GM21717 (cell line): ENCODE results near the gene UNC5B.

Source experiments
- ATAC-seq: cut with Tn5 transposase; IDR thresholded peaks from one replicate; pipeline ENCODE4 v1.9.1; 2021; ENCODE audit warnings: mild to moderate bottlenecking, moderate library complexity; ENCODE audit not compliant: unreplicated experiment

The UNC5B gene

DNA sequence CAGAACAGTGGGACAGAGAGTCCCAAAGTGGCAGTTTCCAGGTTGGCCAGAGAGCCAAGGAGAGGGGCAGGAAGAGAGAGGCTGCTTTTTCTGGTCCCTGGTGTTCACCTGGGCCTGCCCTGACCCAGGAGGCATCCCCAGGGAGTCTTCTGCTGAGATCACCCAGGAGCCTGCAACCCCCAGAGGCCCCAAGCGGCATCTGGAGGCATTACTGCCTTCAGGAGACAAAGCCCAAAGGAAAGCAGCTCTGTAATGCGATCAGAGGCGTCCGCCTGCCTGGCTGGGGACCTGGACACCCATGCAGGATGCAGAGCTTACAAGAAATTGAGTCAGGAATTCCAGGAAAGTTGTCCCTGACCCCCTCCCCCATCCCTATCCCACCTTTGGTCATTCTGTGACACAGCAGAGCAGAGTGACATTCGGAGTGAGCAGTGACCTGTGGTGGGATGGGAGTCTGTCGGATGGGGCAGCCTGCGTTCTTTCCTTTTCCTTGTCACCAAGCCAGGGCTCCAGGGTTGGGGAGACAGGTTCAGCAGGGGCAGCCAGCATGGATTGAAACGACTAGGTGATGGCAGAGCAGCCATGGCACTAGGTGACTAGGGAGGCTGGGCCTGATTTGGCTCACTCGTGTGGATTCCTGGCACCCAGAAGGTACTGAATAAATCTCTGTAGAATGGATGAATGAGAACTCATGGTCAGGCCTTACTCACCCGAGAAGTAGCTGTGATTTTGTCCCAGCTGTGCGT lies 10.4 kb downstream of the UNC5B start:
- no peak for ATAC-seq

DNA sequence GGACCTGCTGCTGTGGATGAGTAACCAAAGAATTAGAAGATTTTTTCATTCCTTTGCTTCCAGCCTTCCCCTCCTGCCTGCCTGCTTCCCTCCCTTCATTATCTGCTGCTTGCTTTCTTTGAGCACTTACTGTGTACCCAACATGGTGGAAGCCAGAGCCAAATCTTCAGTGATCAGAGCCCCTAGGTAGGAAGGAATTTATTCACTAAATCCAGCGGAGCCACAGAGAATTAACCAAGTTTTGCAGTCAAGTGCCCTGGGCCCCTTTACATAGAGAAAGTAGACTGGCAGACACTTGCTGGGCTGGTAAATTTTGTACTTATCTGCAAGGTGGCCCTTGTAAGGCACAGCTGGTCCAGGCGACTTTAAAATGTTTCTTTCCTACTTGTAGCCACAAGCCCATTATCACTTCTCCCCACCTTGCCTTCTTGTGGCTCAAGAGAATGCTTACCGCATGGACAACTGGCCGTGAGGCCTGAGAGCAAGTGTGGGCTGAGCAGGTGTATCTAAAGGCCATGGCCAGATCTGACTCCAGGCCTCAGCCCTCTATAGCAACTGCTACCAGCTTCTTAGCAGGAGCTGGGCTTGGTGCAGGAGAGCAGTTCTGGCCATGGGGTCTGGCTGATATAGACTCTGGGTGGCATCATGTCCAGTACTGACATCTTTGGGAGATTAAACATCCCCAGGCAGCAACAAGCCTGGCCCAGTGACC lies 11.1 kb downstream of the UNC5B start:
- no peak for ATAC-seq

GRCh38 chr10:71225291-71226058 lies 13.1 kb downstream of the UNC5B start:
- no peak for ATAC-seq

DNA sequence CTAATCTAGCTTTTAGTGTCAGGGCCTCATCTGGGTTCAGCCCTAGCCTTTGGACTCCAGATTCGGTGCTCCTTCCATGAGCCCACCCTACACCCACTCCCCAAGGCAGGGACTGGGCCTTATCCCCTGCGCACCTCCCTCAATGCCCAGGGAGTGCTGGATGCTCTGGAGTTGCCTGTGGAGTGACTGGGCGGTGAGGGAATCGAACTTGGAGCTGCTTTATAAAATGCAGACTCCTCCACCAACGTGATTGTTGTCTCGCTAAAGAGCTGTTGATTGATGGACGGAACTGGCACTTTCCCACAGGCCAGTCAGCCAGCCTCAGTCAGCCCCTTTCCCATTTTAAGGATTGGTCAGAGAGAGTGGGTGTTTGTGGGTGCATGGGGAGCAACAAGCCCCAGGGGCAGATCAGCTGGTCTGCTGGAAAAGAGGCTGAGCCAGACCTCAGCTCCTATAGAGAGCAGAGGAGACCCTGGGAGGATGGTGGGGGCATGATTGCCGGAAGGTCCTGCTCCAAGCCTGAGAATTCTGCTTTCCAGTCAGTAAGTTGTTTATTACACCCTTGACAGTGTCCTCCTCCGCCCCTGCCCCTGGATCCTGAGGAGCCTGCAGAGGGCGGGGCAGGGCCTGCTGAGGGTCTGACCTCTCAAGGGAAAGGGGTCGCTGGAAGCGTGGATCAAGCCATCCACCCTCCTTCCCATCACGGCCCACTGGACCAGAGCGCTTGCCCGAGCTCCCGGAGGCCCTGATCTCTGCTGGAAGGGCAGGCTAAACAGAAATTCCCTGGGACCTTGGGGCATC lies 16.7 kb downstream of the UNC5B start:
- no peak for ATAC-seq

DNA sequence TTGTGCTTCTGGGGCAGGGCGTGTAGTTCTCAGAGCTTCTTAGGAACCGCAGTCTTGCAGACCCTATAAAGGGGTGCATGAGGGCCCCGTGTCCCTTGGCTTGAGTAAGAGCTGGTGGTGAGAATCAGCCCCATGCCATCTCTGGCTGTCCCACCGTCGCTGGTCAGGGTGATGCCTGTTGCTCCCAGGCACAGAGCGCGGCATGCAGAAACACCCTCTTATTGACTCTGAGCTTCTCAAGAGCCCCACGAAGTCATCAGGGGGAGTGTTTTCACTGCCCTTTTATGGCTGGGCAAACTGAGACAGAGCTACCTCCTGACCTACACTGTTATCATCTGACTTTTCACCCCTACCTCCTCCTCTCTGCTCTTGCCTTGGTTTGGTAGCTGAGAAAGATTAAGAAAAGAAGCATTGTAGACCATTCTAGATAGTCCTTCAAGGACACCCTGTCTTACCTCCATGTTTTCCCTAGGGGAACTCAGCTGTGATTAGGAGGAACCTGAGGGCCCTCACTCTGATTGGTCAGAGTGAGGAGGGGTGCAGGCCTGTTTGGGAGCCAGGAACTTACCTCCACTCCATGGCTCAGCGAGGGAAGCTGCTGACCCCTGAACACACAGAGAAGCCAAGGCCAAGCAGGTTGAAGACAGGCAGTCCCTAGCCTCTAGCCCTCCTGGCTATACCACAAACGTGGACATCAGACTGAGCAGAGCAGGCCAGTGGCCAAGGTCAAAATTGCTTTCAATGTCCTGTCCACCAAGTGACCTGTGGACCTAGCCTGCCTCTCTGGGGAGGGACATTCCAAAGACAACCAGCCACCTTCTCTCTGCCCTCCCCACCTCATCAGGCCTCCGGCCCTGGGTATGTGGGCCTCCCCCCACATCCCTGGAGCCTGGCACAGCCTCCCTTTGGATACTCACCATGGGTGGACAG lies 17.6 kb downstream of the UNC5B start:
- no peak for ATAC-seq

- ATAC-seq, result no peak
Measured at GRCh38 chr10:71230656-71231025, 18.3 kb downstream of the UNC5B start.

DNA sequence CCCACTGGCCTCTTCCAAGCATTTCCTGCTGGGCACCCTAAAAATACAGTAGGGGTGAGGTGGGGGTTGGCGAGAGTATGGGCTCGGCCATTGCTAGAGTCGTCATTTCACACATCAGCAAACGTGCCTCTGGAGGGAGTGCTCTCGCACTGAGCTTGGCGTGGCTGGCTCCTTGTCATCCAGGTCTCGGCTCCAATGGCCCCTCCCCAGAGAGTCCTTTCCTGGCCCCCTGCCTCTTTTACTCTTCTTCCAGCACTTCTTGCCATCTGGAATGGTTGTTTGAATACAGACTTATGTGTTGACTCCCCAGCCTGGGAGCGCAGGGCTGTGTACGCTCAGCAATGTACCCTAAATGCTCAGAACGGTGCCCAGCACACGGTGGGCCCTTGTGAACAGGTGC lies 18.8 kb downstream of the UNC5B start:
- no peak for ATAC-seq

DNA sequence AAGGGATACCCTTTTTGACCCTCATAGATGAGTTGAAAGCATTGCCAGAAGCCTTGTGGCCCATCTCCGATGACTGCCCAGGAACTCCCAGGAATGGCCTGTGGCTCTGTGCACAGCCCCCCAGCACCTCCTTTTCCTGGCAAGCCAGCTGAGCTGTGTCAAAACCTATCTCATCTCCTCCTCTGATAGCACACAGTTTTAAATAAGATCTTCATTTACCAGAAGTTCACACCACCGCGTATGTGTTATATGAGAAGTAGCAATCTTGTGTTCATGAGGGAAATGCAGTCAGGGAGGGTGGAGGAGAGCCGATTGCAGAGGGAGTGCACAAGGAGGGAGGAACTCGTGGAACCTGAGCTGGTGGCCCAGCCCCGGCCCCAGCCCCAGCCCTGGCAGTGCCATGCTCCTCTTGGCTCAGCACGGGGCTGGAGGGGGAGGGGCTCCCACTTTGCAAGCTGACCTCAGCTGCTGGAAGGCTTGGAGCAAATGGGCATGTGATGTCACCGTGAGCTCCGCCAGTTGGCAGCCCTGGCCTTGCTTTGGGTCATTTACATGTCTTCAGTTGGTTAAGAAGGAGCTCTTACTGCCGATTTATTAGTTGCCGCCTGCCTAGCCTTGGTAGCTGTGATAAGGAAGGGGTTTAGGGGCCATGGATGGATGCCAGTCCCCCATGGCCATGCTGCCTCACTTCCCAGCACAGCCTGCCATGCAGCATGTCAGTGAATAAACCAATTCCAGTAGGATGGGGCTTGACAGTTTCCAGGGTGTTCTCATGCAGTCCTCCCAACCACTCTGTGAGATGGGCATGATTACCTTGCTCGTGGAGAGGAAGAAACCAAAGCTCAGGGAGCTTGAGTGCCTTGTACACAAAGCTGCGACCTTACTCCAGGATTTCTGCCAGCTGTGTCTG lies 20.0 kb downstream of the UNC5B start:
- no peak for ATAC-seq

DNA sequence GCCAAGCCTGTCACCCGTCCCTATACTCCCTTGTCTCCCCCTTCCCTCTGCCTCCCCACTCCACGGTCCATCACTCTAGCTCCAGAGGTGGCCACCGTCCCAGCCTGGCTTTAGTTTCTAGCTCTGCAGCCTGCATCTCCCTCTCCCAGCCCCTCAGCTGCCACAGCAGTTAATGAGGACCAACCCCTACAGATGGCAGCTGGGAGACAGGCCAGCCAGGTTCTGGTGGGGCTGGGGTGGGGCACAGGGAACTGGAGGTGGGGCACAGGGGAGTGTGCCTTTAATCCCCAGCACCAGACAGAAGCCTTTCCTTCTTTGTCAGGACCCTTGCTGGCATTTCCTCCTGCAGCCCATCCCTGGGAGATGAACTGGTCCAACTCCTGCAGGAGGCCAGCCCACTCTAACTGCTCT lies 21.1 kb downstream of the UNC5B start:
- ATAC-seq, result no peak

GRCh38 chr10:71234004-71234894 lies 21.9 kb downstream of the UNC5B start:
- no peak for ATAC-seq

DNA sequence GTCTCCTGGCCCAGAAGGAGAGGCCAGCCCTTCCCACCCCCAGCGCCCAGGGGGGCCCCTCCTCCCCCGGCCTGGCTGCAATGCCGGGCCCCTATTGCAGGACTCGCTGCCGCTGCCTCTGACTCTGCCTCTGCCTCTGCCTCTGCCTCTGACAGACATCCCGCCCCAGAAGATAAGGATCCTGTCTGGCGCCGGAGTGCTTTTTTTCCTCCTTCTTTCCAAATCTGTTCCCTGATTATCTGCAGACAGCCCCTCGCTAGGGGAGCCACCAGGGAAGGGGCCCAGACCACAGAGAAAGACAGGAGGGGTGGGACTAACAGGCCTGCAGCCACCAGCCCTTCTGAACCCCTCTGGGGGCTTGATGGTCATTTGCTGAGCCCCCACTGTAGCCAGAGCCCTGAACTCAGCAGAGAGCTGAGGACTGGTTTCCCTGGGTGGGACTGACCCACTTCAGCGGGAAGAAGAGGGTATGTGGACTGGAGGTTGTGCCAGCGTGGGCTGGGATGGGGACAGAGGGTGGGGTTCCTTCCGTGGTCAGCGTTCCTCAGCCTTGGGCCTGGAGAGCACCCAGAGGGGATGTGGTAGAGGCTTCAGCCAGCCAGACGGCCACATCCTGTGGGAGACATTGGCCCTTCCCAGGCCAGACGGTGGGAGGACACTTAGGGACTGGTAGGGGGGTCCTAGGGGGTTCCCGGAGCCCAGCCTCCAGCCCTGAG lies 22.8 kb downstream of the UNC5B start:
- ATAC-seq, result no peak

- ATAC-seq, result no peak
Measured at GRCh38 chr10:71235808-71236207, 23.4 kb downstream of the UNC5B start.

DNA sequence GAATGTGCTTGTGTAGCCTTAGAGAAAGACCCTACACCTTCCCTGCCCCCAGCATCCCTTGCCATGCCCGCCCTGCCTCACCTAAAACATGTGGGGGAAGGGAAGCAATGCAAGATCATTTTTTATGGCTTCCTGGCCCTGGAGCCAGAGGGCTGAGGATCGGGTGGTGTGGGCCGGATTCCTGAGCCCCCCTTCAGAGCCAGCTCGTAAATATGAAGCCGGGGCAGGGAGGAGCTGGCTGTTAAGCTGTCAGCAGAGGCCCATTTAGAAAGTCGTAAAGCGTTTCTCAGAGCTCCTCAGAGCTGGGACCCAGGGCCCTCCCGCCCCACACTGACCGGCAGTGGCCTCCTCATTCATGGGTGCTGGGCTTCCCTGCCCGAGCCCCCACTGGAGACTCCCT lies 23.9 kb downstream of the UNC5B start:
- no peak for ATAC-seq

DNA sequence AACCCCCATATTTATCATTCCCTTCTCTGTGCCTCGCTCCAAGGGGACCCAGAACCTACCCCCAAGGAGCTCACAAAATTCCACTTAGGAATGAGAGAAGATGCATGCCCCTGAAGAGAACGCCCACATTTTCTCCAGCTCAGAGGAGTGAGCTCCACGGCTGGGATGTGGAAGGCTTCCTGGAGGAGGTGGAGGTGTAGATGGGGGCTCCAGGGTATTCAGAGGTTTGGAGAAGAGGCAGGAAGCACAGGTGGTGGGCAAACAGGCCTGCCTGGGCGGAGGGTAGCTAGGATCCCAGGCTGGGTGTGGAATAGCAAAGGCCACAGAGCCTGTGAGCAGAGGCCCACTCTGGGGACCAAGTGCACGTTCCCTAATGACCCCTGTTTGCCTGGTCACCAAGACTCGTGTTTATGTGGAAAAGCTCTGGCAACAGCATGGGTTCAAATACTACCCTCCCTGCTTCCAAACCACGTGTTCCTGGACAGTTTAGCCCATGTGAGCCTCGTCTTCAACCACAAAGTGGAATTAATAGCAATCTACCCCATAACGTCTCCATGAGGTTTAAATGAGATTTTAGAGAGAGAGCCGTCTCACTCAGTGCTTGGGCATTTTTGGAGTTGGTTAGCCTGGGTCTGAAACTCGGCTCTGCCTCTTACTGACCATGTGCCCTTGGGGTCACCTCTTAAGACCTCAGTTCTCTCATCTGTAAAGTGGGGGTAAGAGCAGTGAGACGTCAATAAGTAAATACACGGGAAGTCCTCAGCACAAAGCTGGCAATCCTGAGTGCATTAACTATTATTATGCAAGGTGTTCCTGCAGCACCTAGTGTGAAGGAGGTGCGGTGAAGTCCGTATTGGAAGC lies 24.7 kb downstream of the UNC5B start:
- no peak for ATAC-seq

GRCh38 chr10:71237843-71238623 lies 25.7 kb downstream of the UNC5B start:
- no peak for ATAC-seq

- no peak for ATAC-seq
Measured at GRCh38 chr10:71238626-71239025, 26.3 kb downstream of the UNC5B start.
